GM10847 (cell line): ENCODE results near the gene AGRP.

Experiments
- POLR2A ChIP-seq: IDR thresholded peaks from 2 replicates; pipeline ENCODE4 v1.6.1; 2011; ENCODE audit not compliant: insufficient read length; ENCODE audit errors: extremely low read depth

The AGRP gene

GRCh38 chr16:67483150-67483549 is at the start of gene AGRP:
TSS of gene AGRP (minus strand) at chr16:67483547. CDS start at chr16:67483398, 149 bp downstream.
- no peak for TF ChIP-seq POLR2A

GRCh38 chr16:67531247-67531646 is 47.9 kb upstream of the AGRP start:
- no peak for TF ChIP-seq POLR2A

- peak; percentile 26 for TF ChIP-seq POLR2A
These were observed 46.9 kb upstream of the AGRP start for GRCh38 chr16:67530013-67530939.

GRCh38 chr16:67529582-67530012 is 46.2 kb upstream of the AGRP start:
- no peak for TF ChIP-seq POLR2A

DNA sequence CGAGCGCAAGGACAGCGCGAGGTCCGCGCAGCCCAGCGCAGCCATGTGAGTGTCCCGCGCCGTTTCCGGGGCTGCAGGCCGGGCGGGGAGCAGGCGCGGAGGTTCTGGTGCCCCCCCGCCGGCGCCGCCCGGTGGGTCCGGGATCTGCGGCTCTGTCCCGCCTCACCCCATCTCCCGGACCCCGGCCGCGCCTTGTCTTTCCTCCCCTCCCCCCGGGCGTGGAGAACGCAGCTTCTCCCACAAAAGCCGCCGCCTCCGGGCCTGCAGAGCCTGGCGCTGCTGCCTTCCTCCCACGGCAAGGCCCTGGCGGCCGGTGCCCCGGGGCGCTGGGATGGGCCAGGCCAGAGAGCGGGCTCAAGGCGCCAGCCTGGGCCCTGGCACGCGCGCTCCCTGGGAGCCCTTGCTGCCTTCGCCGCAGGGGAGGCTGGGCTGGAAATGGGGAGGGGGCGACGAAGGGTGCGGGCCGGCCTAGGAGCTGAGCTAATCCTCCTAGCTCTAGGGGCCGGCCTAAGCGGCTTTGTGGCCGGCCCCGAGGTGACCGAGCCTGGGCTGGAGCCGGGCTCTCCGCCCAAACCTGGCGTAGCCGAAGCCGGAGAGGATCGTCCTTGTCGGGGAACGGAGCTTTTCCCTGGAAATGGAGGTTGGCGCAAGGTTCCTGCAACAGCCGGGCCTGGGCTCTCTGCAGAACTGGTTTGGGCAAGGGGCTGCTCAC is 45.7 kb upstream of the AGRP start:
- TF ChIP-seq POLR2A, result peak; percentile 28

DNA sequence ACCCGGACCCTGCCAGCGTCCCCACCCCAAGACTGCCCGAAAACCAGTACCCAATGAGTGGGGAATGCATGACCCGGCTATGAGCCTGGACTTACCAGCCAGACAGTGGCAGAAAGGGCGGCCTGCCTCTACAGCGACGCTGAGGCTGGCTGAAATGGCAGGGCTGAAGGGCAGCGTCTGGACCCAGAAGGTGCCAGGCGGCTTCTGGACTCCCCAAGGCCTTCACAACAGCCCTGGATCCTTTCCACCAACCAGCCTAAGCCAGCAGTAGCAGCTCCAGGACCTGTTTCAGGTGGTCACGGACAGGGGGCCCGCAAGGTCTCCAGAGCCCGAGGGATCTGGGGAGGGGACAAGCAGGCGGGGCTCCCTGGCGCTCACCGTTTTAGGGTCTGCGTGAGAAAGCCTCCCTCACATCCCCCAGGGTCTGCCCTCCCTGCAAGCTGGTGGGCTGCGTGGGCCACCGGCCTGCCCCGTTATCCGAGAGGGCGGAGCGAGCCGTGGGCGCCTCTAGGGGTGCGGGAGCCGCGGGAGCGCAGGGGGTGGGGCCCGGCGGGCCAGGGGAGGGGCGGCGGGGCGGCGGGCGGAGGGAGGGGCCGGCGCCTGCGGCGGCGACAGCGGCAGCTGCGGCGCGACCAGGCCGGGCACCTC is 45.0 kb upstream of the AGRP start, which contains the start of gene RIPOR1:
RIPOR1 (plus strand) TSS at position 608 of the 648 bp plus-strand sequence. CDS start 9,618 bp downstream, outside the sequence.
- no peak for TF ChIP-seq POLR2A

DNA sequence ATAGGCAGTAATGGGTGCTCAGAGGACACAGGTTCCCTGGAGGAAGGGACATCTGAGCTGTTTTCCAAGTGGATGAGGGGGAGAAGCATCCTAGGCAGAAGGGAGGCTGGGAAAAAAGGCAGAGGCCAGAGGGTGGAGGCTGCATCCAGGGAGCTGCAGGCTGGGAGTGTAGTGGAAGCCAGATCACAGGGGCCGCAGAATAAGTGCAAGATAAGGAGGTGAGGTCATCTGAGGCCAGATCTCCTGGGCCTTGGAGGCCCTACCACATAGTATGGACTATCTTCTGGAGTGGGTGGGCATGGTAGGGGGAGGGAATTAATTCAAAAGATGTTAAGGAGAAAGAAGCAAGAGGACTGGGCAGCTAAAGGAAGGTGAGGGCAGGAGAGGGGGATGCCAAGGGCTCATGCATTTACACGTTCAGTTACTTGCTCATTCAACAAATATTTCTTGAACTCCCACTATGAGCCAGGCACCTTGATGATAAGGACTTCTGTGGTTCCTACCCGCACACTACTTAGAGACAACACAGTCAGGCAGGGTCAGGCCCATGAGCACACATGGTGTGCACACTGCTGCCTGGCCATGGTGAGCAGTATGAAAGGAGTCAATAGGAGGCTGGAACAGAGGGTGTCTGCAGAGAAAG is 42.9 kb upstream of the AGRP start:
- no peak for TF ChIP-seq POLR2A

DNA sequence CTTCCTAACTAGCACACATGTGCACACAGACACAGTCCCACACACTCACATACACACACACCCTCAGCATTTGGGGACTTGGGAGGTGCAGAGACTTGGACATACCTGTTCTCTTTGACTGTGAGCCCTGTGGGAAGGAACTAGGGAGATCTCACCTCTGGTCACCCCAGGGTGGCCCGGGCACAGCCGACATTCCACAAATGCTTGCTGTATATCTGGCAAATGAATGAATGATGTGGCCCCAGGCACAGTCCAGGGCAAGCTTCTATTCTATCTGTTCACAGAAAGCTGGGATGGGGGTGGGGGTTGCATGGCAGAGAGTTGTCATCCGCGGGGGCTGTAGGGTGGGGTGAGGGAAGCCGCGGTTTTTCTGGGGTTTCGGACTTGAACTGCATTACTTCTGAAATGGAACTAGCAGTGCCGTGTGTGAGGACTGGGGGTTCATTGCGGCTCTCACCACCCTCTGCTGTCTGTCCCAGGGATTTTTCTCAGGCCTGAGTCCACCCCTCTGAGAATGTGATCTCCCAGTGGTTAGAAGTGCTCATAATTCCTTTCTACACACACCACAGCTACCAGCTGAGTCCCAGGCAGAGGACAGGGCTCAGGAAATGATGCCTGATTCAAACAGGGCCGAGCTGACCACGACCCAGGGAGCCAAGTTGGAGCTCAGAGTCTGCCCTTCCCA is 42.0 kb upstream of the AGRP start:
- no peak for TF ChIP-seq POLR2A

- TF ChIP-seq POLR2A, result peak; percentile 18
These were observed 37.9 kb upstream of the AGRP start for GRCh38 chr16:67521095-67521804.

DNA sequence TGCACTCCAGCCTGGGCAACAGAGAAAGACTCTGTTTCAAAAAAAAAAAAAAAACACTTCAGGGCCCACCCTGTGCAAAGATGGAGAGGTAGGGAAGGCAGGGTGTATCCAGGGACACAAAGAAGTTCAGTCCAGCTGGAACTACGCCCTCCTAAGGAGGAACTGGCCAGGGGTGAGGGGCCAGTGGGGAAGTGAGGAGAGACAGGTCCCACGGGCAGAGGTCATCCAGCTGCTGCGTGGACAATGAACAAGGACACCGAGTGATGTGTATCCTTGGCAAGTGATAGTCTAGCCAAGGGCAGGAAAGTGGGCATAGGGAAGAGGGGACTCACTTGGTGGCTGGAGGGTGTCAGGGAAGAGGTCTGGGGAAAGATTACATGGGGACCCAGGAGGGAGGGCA is 35.9 kb upstream of the AGRP start:
- TF ChIP-seq POLR2A, result no peak

DNA sequence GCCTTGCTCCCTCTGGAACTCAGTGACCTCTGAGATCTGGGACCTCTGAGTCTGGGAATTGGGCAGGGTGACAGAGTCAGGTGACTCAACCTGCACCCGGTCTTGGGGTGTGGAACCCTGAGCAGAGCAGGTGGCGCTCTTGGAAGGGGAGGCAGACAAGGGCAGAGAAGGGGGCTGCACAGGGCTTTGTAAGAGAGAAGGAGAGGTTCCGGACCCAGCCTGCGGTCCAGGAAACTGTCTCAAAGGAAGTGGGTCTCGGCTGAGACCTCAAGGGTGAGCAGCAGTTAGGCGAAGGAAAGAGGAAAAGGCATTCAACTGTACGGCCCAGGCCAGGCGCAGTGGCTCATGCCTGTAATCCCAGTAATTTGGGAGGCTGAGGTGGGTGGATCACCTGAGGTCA is 35.3 kb upstream of the AGRP start:
- TF ChIP-seq POLR2A, result no peak

GRCh38 chr16:67517661-67518423 is 34.5 kb upstream of the AGRP start:
- TF ChIP-seq POLR2A, result no peak

DNA sequence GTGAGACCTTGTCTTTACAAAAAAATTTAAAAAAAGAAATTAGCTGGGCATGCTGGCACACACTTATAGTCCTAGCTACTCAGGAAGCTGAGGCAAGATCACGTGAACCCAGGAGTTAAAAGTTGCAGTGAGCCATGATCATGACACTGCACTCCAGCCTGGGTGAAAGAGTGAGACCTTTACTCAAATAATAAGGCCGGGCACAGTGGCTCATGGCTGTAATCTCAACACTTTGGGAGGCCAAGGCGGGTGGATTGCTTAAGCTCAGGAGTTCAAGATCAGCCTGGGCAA is 33.8 kb upstream of the AGRP start:
- TF ChIP-seq POLR2A, result no peak
